ENCODE measurements around the gene HOXC13.

HOXC13 gene

GRCh38 chr12:53988541-53989226 lies 50.1 kb downstream of the HOXC13 start:
- H3K4me3 Mint-ChIP-seq, result peak overlapping the region; percentile 95 to 99 (median 96)
- TF ChIP-seq, protein P1, sequence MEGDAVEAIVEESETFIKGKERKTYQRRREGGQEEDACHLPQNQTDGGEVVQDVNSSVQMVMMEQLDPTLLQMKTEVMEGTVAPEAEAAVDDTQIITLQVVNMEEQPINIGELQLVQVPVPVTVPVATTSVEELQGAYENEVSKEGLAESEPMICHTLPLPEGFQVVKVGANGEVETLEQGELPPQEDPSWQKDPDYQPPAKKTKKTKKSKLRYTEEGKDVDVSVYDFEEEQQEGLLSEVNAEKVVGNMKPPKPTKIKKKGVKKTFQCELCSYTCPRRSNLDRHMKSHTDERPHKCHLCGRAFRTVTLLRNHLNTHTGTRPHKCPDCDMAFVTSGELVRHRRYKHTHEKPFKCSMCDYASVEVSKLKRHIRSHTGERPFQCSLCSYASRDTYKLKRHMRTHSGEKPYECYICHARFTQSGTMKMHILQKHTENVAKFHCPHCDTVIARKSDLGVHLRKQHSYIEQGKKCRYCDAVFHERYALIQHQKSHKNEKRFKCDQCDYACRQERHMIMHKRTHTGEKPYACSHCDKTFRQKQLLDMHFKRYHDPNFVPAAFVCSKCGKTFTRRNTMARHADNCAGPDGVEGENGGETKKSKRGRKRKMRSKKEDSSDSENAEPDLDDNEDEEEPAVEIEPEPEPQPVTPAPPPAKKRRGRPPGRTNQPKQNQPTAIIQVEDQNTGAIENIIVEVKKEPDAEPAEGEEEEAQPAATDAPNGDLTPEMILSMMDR (IDR thresholded peaks at IDR 0.05; ENCODE audit: unreplicated experiment in 3 of 3), result no peak
- H3K27me3 Mint-ChIP-seq (ENCODE audit: low read depth), result peaks cover 100% of the 10 kb centered on the region
- no peaks in the 10 kb centered on the region for H3K9me3 Mint-ChIP-seq
- H3K36me3 Mint-ChIP-seq (ENCODE audit: low read depth), result peaks cover 30% of the 10 kb centered on the region
- H3K4me1 Mint-ChIP-seq, result peaks cover 69% of the 10 kb centered on the region
- peak overlapping the region; percentile 95 to 100 (median 95) for H3K27ac Mint-ChIP-seq

- peaks cover 99% of the 10 kb centered on the region for H3K27me3 Mint-ChIP-seq (ENCODE audit: low read depth)
- peaks cover 35% of the 10 kb centered on the region for H3K36me3 Mint-ChIP-seq (ENCODE audit: low read depth)
- peak overlapping the region; percentile 95 to 99 (median 96) for H3K4me3 Mint-ChIP-seq
- peaks cover 75% of the 10 kb centered on the region for H3K4me1 Mint-ChIP-seq
- peak overlapping the region; percentile 95 to 100 (median 95) for H3K27ac Mint-ChIP-seq
- no peaks in the 10 kb centered on the region for H3K9me3 Mint-ChIP-seq
- TF ChIP-seq, protein P1 (IDR thresholded peaks at IDR 0.05; ENCODE audit: unreplicated experiment in 3 of 3), result peak; percentile 43 to 54 (median 50)
Observed at GRCh38 chr12:53989227-53990113, 50.8 kb downstream of the HOXC13 start.

DNA sequence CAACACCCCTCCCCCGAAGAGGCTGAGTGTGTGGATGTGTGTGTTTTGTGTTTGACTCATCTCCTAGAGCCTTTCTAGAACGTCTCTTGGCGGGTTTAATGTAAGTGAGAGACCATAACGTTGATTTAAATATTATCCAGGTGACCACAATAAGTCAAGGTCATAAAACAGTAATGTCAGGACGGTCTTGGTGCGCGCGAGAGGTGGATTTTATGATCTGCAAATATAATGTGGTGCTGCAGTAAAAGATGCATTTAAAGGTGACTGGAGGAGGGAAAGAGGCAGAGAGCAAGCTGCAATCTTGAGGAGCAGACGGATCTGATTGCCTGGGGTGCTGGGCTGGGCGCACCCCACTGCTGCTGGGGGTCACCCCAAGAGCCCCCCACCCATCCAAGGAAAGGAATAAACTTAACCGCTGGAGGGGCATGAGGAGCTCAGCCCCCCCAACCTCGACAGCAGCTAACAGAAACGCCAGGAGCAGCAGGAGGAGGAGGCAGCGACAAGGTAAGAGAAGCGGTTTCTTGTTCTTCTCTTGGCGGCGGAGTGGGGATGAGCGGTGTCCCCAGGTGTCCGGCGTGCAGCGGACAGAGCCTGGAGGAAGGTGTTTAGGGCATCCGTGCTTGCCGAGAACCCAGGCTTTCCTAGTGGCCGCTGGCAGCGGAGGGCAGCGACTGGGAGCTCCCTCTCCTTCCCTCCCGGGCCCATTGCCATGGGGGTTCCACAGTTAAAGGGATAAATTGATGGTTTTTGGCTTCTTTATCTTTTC lies 51.9 kb downstream of the HOXC13 start:
- peaks cover 42% of the 10 kb centered on the region for H3K36me3 Mint-ChIP-seq (ENCODE audit: low read depth)
- H3K9me3 Mint-ChIP-seq, result no peaks in the 10 kb centered on the region
- peak overlapping the region; percentile 95 to 99 (median 96) for H3K4me3 Mint-ChIP-seq
- H3K4me1 Mint-ChIP-seq, result peaks cover 77% of the 10 kb centered on the region
- TF ChIP-seq, protein P1 (IDR thresholded peaks at IDR 0.05; ENCODE audit: unreplicated experiment in 3 of 3), result no peak
- peak overlapping the region; percentile 95 to 100 (median 95) for H3K27ac Mint-ChIP-seq
- peaks cover 97% of the 10 kb centered on the region for H3K27me3 Mint-ChIP-seq (ENCODE audit: low read depth)

GRCh38 chr12:53991077-53991460 lies 52.4 kb downstream of the HOXC13 start:
- peaks cover 42% of the 10 kb centered on the region for H3K36me3 Mint-ChIP-seq (ENCODE audit: low read depth)
- TF ChIP-seq, protein P1 (IDR thresholded peaks at IDR 0.05; ENCODE audit: unreplicated experiment in 3 of 3), result no peak
- H3K4me3 Mint-ChIP-seq, result peak overlapping the region; percentile 95 to 99 (median 96)
- peaks cover 78% of the 10 kb centered on the region for H3K4me1 Mint-ChIP-seq
- no peaks in the 10 kb centered on the region for H3K9me3 Mint-ChIP-seq
- H3K27ac Mint-ChIP-seq, result peak overlapping the region; percentile 95 to 100 (median 95)
- H3K27me3 Mint-ChIP-seq (ENCODE audit: low read depth), result peaks cover 91% of the 10 kb centered on the region

DNA sequence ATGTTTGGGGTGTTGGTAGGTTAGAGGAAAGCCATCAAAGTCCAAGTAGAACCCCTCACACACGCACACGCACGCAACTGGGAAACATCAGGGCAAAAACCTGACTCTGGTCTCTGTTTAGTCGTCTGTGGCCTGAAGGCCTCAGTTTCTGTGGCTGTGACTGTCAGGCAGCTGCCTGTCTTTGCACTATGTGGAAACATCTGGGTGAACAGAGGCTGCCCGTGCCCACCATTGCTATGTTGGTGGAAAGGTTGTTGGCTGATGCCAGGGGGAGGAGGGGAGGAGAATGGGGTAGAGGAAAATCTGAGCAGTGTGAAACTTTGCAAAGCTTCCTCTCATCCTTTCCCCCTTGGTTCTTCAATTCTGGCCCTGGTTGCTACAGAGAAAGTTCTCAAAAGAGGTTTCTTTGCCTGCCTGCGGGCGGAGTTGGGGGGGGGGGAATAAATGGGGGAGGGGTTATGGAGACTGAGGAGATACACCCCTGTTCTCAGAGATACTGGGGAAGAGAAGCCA lies 53.8 kb downstream of the HOXC13 start:
- H3K4me3 Mint-ChIP-seq, result peak overlapping the region; percentile 95 to 99 (median 96)
- peaks cover 83% of the 10 kb centered on the region for H3K27me3 Mint-ChIP-seq (ENCODE audit: low read depth)
- TF ChIP-seq, protein P1 (IDR thresholded peaks at IDR 0.05; ENCODE audit: unreplicated experiment in 3 of 3), result no peak
- no peaks in the 10 kb centered on the region for H3K9me3 Mint-ChIP-seq
- H3K27ac Mint-ChIP-seq, result peak overlapping the region; percentile 95 to 100 (median 100)
- H3K36me3 Mint-ChIP-seq (ENCODE audit: low read depth), result peaks cover 36% of the 10 kb centered on the region
- H3K4me1 Mint-ChIP-seq, result peaks cover 71% of the 10 kb centered on the region

Data from nephron (organoid).